SK-N-MC (cell line): ENCODE results near the gene PRCC.

Experiments
- EZH2 ChIP-seq: fragments of 200-600 bp; sonication (generic); IDR thresholded peaks from one replicate; pipeline ENCODE4 v1.6.1; 2017; ENCODE audit warnings: antibody characterized with exemption
- FOXP2 ChIP-seq: optimal IDR thresholded peaks from 2 replicates; pipeline ENCODE3; 2011; ENCODE audit warnings: mild to moderate bottlenecking, moderate library complexity; ENCODE audit not compliant: insufficient read depth; ENCODE audit errors: extremely low read length, control extremely low read depth
- POLR2AphosphoS5 ChIP-seq: IDR thresholded peaks from 2 replicates; pipeline ENCODE4 v1.6.1; 2012; ENCODE audit warnings: mild to moderate bottlenecking, low read depth, low read length, borderline replicate concordance

DNA sequence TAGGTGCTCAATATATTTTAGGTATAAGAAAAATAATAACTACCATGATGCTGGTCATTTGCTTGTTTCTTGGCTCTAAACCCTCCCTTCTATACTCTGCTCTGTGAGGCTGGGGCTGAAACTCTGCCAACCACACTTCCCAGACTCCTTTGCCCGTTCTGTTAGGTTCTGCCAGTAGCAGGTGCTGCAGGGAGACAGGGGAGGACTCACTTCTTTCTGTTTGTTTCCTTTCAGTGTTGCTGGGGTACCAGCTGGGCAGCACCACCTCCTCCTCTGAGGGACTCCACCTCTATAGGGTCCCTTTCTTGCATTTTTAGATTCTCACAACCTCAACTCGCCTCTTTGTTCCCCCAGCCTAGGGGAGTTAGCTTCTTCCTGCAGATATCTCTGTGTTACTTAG is 66.3 kb downstream of the PRCC start:
- TF ChIP-seq EZH2 (no peak), POLR2AphosphoS5 (no peak), FOXP2 (no peak)
